Measurements from ENCODE around the gene RGS14.
A peak's percentile ranks its signal among the peaks of the same experiment; 100 is the strongest.

RGS14 gene

DNA sequence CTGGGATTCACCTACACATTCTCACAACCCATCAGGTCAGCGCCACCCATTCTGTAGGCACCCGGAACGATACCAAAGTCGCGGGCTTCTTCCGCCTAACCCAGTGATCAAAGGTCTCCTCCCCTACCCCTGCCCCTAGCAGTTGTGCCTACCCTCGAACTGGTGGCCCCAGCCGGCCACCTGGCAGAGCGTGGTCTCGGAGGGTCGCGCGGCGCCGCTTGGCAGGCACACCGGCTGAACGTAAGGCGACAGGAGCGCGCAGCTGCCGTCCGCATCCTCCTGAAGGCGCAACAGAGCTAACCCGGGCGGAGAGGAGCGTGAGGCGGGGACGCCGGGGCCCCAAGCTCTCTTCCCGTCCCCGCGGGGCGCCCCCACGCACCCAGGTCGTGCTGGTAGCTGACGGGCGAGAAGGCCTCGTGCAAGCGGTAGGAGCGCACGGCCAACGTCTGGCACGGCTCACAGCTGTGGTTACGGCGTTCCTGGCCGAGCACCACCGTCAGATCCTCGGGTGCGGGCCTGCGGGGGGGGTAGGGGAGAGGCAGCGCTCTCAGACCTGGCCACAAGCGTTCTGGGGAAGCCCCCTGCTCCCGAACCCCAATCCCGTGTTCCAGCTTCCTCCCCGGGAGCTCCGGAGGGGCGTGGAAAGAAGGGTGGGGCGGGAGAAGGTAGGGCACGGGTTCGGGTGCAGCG, 45.5 kb downstream of the RGS14 start:
- TF ChIP-seq, protein P1, sequence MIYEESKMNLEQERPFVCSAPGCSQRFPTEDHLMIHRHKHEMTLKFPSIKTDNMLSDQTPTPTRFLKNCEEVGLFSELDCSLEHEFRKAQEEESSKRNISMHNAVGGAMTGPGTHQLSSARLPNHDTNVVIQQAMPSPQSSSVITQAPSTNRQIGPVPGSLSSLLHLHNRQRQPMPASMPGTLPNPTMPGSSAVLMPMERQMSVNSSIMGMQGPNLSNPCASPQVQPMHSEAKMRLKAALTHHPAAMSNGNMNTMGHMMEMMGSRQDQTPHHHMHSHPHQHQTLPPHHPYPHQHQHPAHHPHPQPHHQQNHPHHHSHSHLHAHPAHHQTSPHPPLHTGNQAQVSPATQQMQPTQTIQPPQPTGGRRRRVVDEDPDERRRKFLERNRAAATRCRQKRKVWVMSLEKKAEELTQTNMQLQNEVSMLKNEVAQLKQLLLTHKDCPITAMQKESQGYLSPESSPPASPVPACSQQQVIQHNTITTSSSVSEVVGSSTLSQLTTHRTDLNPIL (CRISPR knock-in tag; IDR thresholded peaks at IDR 0.05; ENCODE audit: low read depth): no peak
- TF ChIP-seq, protein P2, sequence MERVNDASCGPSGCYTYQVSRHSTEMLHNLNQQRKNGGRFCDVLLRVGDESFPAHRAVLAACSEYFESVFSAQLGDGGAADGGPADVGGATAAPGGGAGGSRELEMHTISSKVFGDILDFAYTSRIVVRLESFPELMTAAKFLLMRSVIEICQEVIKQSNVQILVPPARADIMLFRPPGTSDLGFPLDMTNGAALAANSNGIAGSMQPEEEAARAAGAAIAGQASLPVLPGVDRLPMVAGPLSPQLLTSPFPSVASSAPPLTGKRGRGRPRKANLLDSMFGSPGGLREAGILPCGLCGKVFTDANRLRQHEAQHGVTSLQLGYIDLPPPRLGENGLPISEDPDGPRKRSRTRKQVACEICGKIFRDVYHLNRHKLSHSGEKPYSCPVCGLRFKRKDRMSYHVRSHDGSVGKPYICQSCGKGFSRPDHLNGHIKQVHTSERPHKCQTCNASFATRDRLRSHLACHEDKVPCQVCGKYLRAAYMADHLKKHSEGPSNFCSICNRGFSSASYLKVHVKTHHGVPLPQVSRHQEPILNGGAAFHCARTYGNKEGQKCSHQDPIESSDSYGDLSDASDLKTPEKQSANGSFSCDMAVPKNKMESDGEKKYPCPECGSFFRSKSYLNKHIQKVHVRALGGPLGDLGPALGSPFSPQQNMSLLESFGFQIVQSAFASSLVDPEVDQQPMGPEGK (CRISPR knock-in tag; IDR thresholded peaks at IDR 0.05; ENCODE audit: borderline replicate concordance): no peak
- no peak for TF ChIP-seq OSR1 (CRISPR knock-in tag; IDR thresholded peaks at IDR 0.05)
- TF ChIP-seq ZFP30 (CRISPR knock-in tag; IDR thresholded peaks at IDR 0.05): no peak
- no peak for TF ChIP-seq PPARA (CRISPR knock-in tag; IDR thresholded peaks at IDR 0.05; ENCODE audit: borderline replicate concordance)
- TF ChIP-seq GLIS3 (CRISPR knock-in tag; IDR thresholded peaks at IDR 0.05): no peak
- TF ChIP-seq ZFP3 (CRISPR knock-in tag; IDR thresholded peaks at IDR 0.05): no peak
- TF ChIP-seq ARNTL (CRISPR knock-in tag; IDR thresholded peaks at IDR 0.05; ENCODE audit: borderline replicate concordance, low read depth): no peak
- no peak for TF ChIP-seq TCF4 (CRISPR knock-in tag; IDR thresholded peaks at IDR 0.05; ENCODE audit: borderline replicate concordance)
- TF ChIP-seq BACH2 (CRISPR knock-in tag; IDR thresholded peaks at IDR 0.05; ENCODE audit: borderline replicate concordance): no peak
- TF ChIP-seq, protein P3, sequence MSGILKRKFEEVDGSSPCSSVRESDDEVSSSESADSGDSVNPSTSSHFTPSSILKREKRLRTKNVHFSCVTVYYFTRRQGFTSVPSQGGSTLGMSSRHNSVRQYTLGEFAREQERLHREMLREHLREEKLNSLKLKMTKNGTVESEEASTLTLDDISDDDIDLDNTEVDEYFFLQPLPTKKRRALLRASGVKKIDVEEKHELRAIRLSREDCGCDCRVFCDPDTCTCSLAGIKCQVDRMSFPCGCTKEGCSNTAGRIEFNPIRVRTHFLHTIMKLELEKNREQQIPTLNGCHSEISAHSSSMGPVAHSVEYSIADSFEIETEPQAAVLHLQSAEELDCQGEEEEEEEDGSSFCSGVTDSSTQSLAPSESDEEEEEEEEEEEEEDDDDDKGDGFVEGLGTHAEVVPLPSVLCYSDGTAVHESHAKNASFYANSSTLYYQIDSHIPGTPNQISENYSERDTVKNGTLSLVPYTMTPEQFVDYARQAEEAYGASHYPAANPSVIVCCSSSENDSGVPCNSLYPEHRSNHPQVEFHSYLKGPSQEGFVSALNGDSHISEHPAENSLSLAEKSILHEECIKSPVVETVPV (CRISPR knock-in tag; IDR thresholded peaks at IDR 0.05): no peak
- no peak for TF ChIP-seq TSHZ2 (CRISPR knock-in tag; IDR thresholded peaks at IDR 0.05)
- peak; percentile 10 for ATAC-seq

DNA sequence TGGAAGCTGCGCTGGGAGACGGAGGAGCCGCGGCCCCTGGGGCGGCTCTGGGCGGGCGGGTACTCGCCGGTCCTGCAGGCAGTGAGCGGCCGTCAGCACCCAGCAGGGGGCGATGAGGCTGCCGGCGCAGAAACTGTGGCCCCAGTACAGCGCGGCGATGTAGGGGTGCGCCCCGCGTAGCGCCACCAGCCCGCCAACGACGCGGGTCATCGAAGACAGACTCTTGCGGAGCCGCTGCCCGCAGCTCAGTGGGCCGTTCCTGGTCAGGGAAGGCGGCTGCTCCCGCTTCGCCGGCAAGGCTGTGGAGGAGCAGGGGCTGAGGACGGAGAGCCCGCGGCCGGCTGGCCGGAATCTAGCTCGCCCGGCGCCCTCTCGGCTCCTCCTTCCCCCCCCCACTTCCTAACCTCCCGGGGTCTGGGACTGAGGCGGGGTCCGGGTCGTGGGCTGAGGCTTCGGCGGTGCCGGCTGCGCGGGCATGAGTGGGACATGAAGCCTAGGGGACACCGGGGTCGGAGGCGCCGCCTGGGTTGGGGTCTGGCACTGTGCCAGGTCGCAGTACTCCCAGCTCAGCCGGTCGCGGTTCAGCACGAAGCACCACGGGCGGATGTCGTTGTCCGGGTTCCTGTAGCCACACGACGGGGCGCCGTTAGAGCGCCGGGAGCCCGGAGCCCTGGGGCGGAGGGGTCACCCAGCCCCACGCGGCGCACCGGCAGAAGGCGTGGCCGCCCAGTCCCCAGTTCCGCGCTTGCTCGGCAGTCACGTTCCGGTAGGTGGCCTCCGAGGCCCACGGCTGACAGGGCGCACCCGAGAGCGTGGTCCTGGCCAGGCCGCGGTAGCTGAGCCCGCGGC, 46.3 kb downstream of the RGS14 start:
- no peak for TF ChIP-seq TOX (CRISPR knock-in tag; IDR thresholded peaks at IDR 0.05; ENCODE audit: borderline replicate concordance)
- no peak for TF ChIP-seq POU6F1 (CRISPR knock-in tag; IDR thresholded peaks at IDR 0.05; ENCODE audit: borderline replicate concordance, low read depth)
- TF ChIP-seq, protein P3 (CRISPR knock-in tag; IDR thresholded peaks at IDR 0.05): no peak
- no peak for TF ChIP-seq PPARA (CRISPR knock-in tag; IDR thresholded peaks at IDR 0.05; ENCODE audit: borderline replicate concordance)
- TF ChIP-seq, protein P1 (CRISPR knock-in tag; IDR thresholded peaks at IDR 0.05; ENCODE audit: low read depth): no peak
- TF ChIP-seq ARNTL (CRISPR knock-in tag; IDR thresholded peaks at IDR 0.05; ENCODE audit: borderline replicate concordance, low read depth): no peak
- no peak for TF ChIP-seq TSHZ2 (CRISPR knock-in tag; IDR thresholded peaks at IDR 0.05)
- TF ChIP-seq OSR1 (CRISPR knock-in tag; IDR thresholded peaks at IDR 0.05): no peak
- no peak for TF ChIP-seq ZFP30 (CRISPR knock-in tag; IDR thresholded peaks at IDR 0.05)
- no peak for TF ChIP-seq ZFP3 (CRISPR knock-in tag; IDR thresholded peaks at IDR 0.05)
- TF ChIP-seq TCF4 (CRISPR knock-in tag; IDR thresholded peaks at IDR 0.05; ENCODE audit: borderline replicate concordance): no peak
- ATAC-seq: peak; percentile 93
